Peyer's patch (tissue), 4 donors: ENCODE results near the gene BACH2. TPM values are rescaled to one million over a fixed set of nuclear protein-coding genes. Genes with fewer than 3 reads are reported as not detected.

ENCODE experiments used
- DNase-seq, 3 donors: peaks; one replicate each; pipeline ENCODE4 v3.0.0-alpha.2; 2017 to 2019
- H3K27ac ChIP-seq, 4 donors: fragments of 200-600 bp; sonication (generic); one replicate each; pipeline ENCODE4 v1.5.1; 2016 to 2019
- H3K27me3 ChIP-seq, 2 donors: fragments of 200-600 bp; sonication (generic); one replicate each; pipeline ENCODE4 v1.5.1; 2019
- H3K36me3 ChIP-seq, 3 donors: fragments of 200-600 bp; sonication (generic); one replicate each; pipeline ENCODE4 v1.5.1; 2016 to 2019
- H3K4me1 ChIP-seq, 4 donors: fragments of 200-600 bp; sonication (generic); one replicate each; pipeline ENCODE4 v1.5.1; 2016 to 2019
- H3K4me3 ChIP-seq, 4 donors: fragments of 200-600 bp; sonication (generic); 1 replicate in 3 of 4; 2 replicates in 1 of 4; pipeline ENCODE4 v1.5.1; 2016 to 2019; ENCODE audit warnings: mild to moderate bottlenecking in 1 of 4
- H3K9me3 ChIP-seq, 4 donors: fragments of 200-600 bp; sonication (generic); one replicate each; pipeline ENCODE4 v1.5.1; 2016 to 2019; ENCODE audit warnings: mild to moderate bottlenecking in 1 of 4
- CTCF ChIP-seq, 6 experiments: fragments of 450-650 bp in 4 of 6; fragments of 200-600 bp in 2 of 6; sonication (generic) in 1 of 6; IDR thresholded peaks; one replicate each; pipeline ENCODE4 v1.5.1; 2017 to 2019; ENCODE audit warnings: antibody characterized with exemption in 6 of 6, mild to moderate bottlenecking in 3 of 6, moderate library complexity in 1 of 6
- POLR2A ChIP-seq, 2 donors: fragments of 450-650 bp; IDR thresholded peaks; one replicate each; pipeline ENCODE4 v1.5.1; 2017; ENCODE audit warnings: antibody characterized with exemption in 2 of 2, mild to moderate bottlenecking in 2 of 2, moderate library complexity in 2 of 2
- total RNA-seq, 4 donors: library from RNA; depleted of rRNA; stranded (reverse); fragments of >200 nt; gene quantifications; one replicate each; pipeline ENCODE4 v1.1.0, GENCODE V29; 2016

Gene BACH2
- total RNA-seq, 4 donors from 2014 or later = 0.18 to 26.4 (median 8.2) TPM

GRCh38 chr6:90319979-90320685 is 23.5 kb upstream of the BACH2 start:
- H3K27ac ChIP-seq = no peak overlapping the region
- TF ChIP-seq POLR2A (IDR thresholded peaks at IDR 0.05) (no peak), CTCF (IDR thresholded peaks at IDR 0.05) (no peak)
- no peaks in the 10 kb centered on the region for H3K36me3 ChIP-seq
- no peaks in the 10 kb centered on the region for H3K9me3 ChIP-seq
- DNase-seq = no peak
- H3K27me3 ChIP-seq = no peaks in the 10 kb centered on the region
- H3K4me3 ChIP-seq = no peak overlapping the region
- no peaks in the 10 kb centered on the region for H3K4me1 ChIP-seq

- Histone ChIP-seq H3K4me3 (no peak overlapping the region), H3K27ac (no peak overlapping the region), H3K4me1 (no peaks in the 10 kb centered on the region), H3K36me3 (no peaks in the 10 kb centered on the region), H3K9me3 (no peaks in the 10 kb centered on the region), H3K27me3 (no peaks in the 10 kb centered on the region)
- TF ChIP-seq POLR2A (IDR thresholded peaks at IDR 0.05) = no peak
- no peak for TF ChIP-seq CTCF (IDR thresholded peaks at IDR 0.05)
- no peak for DNase-seq
Measured at GRCh38 chr6:90319044-90319443, 22.4 kb upstream of the BACH2 start.

GRCh38 chr6:90315986-90316385 is 19.3 kb upstream of the BACH2 start:
- TF ChIP-seq CTCF (IDR thresholded peaks at IDR 0.05) (no peak), POLR2A (IDR thresholded peaks at IDR 0.05) (no peak)
- peak overlapping the region in 1 of 4 donors; percentile 35 for H3K27ac ChIP-seq
- H3K9me3 ChIP-seq = no peaks in the 10 kb centered on the region
- H3K27me3 ChIP-seq = no peaks in the 10 kb centered on the region
- no peak for DNase-seq
- H3K4me1 ChIP-seq = no peaks in the 10 kb centered on the region
- H3K36me3 ChIP-seq = no peaks in the 10 kb centered on the region
- H3K4me3 ChIP-seq = no peak overlapping the region

GRCh38 chr6:90315354-90315950 is 18.8 kb upstream of the BACH2 start:
- no peak overlapping the region for H3K4me3 ChIP-seq
- H3K4me1 ChIP-seq = no peaks in the 10 kb centered on the region
- H3K27ac ChIP-seq = peak overlapping the region in 1 of 4 donors; percentile 35
- H3K27me3 ChIP-seq = no peaks in the 10 kb centered on the region
- TF ChIP-seq CTCF (IDR thresholded peaks at IDR 0.05) = no peak
- no peaks in the 10 kb centered on the region for H3K36me3 ChIP-seq
- H3K9me3 ChIP-seq = no peaks in the 10 kb centered on the region
- peak in 2 of 3 donors; percentile 50 to 61 for DNase-seq

- no peak for TF ChIP-seq CTCF (IDR thresholded peaks at IDR 0.05)
- no peak for TF ChIP-seq POLR2A (IDR thresholded peaks at IDR 0.05)
- no peaks in the 10 kb centered on the region for H3K27me3 ChIP-seq
- no peak for DNase-seq
- no peak overlapping the region for H3K4me3 ChIP-seq
- no peaks in the 10 kb centered on the region for H3K4me1 ChIP-seq
- no peaks in the 10 kb centered on the region for H3K36me3 ChIP-seq
- H3K9me3 ChIP-seq = no peaks in the 10 kb centered on the region
- no peak overlapping the region for H3K27ac ChIP-seq
Measured at GRCh38 chr6:90314514-90314913, 17.9 kb upstream of the BACH2 start.
